22Rv1 (cell line): Measurements from ENCODE around the gene HIVEP3.

Source experiments
- CTCF ChIP-seq: fragments of 450-650 bp; IDR thresholded peaks from 2 replicates; pipeline ENCODE4 v1.5.1; 2017; ENCODE audit warnings: mild to moderate bottlenecking
- ZFX ChIP-seq: fragments of 450-650 bp; IDR thresholded peaks from 2 replicates; pipeline ENCODE4 v1.6.1; 2017; ENCODE audit warnings: antibody characterized with exemption, borderline replicate concordance

- TF ChIP-seq CTCF, result no peak
- no peak for TF ChIP-seq ZFX
Observed at GRCh38 chr1:41668054-41668660, 250.6 kb downstream of the HIVEP3 start.
